GM12801 (cell line): Measurements from ENCODE around the gene SALL3.

Experiments
- CTCF ChIP-seq: IDR thresholded peaks from one replicate; pipeline ENCODE4 v1.5.1; 2011; ENCODE audit warnings: control low read depth; ENCODE audit not compliant: insufficient read length; ENCODE audit errors: extremely low read depth

The SALL3 gene

GRCh38 chr18:78950386-78950785, 29.2 kb upstream of the SALL3 start:
- TF ChIP-seq CTCF = no peak

DNA sequence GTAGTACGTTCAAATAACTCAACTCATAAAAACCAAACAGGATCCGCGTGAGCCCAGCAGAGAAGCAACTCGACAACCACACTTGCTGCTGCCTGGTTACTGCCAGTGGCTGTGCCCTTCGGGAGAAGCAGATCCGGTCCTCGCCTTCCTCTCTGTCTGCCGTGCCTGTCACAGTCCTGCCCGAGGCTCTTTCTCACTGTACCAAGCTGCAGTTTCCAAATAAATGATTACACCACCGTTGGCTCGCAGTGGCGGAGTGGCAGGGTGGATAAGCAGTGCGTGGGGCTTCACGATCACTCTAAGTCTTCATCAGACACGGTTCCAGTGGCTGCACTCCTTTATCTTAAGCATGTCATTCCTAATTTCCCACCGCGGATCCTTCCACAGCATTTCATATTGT, 26.1 kb upstream of the SALL3 start:
- TF ChIP-seq CTCF = no peak

DNA sequence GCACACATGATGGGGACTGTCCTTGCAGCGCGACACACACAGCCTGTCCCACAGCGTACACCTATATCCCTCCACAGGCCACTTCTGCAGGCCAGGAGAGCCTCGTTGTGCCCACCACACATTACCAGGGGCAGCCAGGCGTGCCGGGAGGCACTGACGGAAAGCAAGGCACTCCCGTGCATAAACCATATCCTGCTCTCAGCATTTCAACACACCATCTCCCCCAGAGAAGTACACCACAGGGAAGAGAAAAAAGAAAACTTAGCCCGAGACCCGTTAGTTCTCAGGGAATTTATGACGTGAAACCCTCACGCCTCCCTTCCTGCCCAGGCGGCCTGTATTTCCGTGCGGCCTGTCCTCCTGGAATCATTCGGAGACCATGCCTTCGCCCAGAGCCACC, 24.6 kb upstream of the SALL3 start:
- TF ChIP-seq CTCF = no peak

DNA sequence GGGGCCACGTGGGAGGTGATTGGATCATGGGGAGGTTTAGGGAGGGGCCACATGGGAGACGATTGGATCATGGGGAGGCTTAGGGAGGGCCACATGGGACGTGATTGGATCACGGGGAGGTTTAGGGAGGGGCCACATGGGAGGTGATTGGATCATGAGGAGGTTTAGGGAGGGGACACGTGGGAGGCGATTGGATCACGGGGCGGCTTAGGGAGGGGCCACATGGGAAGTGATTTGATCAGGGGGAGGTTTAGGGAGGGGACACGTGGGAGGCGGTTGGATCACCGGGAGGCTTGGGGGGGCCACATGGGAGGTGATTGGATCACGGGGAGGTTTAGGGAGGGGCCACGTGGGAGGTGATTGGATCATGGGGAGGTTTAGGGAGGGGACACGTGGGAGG, 22.5 kb upstream of the SALL3 start:
- no peak for TF ChIP-seq CTCF

- no peak for TF ChIP-seq CTCF
Observed at GRCh38 chr18:78960709-78961108, 18.9 kb upstream of the SALL3 start.

DNA sequence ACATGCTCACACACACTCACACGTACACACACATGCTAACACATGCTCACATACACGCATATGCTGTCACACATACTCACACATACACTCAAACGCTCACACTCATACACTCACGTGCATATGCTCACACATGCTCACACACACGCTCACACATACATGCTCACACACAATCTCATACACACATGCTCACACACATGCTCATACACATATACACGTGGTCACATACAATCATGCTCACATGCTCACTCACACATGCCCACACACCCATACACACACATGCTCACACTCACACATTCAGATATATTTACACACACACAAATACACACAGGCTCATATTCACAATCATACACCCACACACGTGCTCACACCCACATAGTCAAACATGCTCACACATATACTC, 17.5 kb upstream of the SALL3 start:
- no peak for TF ChIP-seq CTCF

DNA sequence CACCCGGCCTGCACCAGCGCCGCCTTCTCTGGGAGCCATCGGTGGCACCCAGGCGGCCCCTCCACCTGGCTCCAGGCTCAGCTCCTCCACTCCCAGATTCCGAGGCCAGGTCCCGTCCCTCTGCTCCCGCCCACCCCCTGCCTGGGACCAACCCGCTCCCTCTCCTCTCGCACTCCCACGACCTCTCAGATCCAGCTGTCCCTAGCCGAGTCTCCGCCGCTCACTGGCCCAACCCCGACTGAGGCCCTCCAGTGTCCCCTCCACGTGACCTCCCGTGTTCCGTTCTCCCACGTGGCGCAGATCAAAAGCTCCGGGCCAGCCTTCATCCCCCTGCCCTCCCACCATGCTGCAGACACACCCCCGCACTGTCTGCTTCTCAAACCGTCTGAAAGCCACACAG, 14.4 kb upstream of the SALL3 start:
- no peak for TF ChIP-seq CTCF
